Testis (tissue), 3 donors: ENCODE measurements around the gene PGM1. TPM values are rescaled to one million over a fixed set of nuclear protein-coding genes. Genes with fewer than 3 reads are reported as not detected.

Source experiments
- DNase-seq: peaks from one replicate; pipeline ENCODE4 v3.0.0-alpha.2; 2019
- H3K27ac ChIP-seq, 2 donors: fragments of 200-600 bp; sonication (generic); one replicate each; pipeline ENCODE4 v1.5.1; 2019
- H3K27me3 ChIP-seq: fragments of 200-600 bp; sonication (generic); one replicate; pipeline ENCODE4 v1.5.1; 2019
- H3K36me3 ChIP-seq: fragments of 200-600 bp; sonication (generic); one replicate; pipeline ENCODE4 v1.5.1; 2017; ENCODE audit warnings: low read depth; ENCODE audit errors: missing control alignments
- H3K4me1 ChIP-seq: fragments of 200-600 bp; sonication (generic); one replicate; pipeline ENCODE4 v1.5.1; 2019
- H3K4me3 ChIP-seq, 2 donors: fragments of 200-600 bp; sonication (generic); one replicate each; pipeline ENCODE4 v1.5.1; 2017 to 2019
- H3K9me3 ChIP-seq: fragments of 200-600 bp; sonication (generic); one replicate; pipeline ENCODE4 v1.5.1; 2017
- CTCF ChIP-seq, 3 experiments: fragments of 450-650 bp in 2 of 3; fragments of 200-600 bp in 1 of 3; sonication (generic) in 1 of 3; IDR thresholded peaks; one replicate each; pipeline ENCODE4 v1.5.1; 2016 to 2019; ENCODE audit warnings: antibody characterized with exemption in 3 of 3, mild to moderate bottlenecking in 2 of 3, moderate library complexity in 1 of 3
- POLR2A ChIP-seq: fragments of 450-650 bp; IDR thresholded peaks from one replicate; pipeline ENCODE4 v1.6.1; 2017; ENCODE audit warnings: antibody characterized with exemption, mild to moderate bottlenecking, moderate library complexity
- WGBS, 2 donors: methylation state at CpG; one replicate each; pipeline ENCODE4 v1.1.5; 2018; 5-methylcytosine and 5-hydroxymethylcytosine counted together
- intact Hi-C: fragments of 100-400 bp; cut with DNase I; formaldehyde crosslinking; loops from one replicate; pipeline ENCODE4 v1.15.1; 2023; ENCODE audit warnings: low total_unique reads
- polyA plus RNA-seq: library from polyadenylated mRNA; stranded (reverse); fragments of 350-450 nt; fragmentation: Illumina TruSeq; extraction: RNeasy Lipid Tissue Mini Kit (QIAGEN cat#74804); gene quantifications from one replicate; pipeline ENCODE4 v1.2.3, GENCODE V29; 2014; ENCODE audit warnings: low read depth, low replicate concordance; ENCODE audit not compliant: insufficient read depth
- total RNA-seq, 2 donors: library from RNA; depleted of rRNA; stranded (reverse); fragments of >200 nt; gene quantifications; one replicate each; pipeline ENCODE4 v1.2.3, GENCODE V29; 2016

The PGM1 gene
- total and polyA plus RNA-seq, 3 donors from 2014 or later, result 23.2 to 27.7 (median 27.5) TPM

- TF ChIP-seq CTCF (IDR thresholded peaks at IDR 0.05) (no peak), POLR2A (no peak)
- H3K27me3 ChIP-seq, result no peaks in the 10 kb centered on the region
- H3K36me3 ChIP-seq, result no peaks in the 10 kb centered on the region
- H3K27ac ChIP-seq, result no peak overlapping the region
- 91 to 95% methylated on average over 2 of the region's 2 CpGs for WGBS, 2 donors
- no peak overlapping the region for H3K4me3 ChIP-seq
- H3K9me3 ChIP-seq, result no peaks in the 10 kb centered on the region
- no peak for DNase-seq
- intact Hi-C loops, result no loop called here
- H3K4me1 ChIP-seq, result no peaks in the 10 kb centered on the region
Observed at GRCh38 chr1:63693944-63694571, 100.8 kb downstream of the PGM1 start.

GRCh38 chr1:63698001-63698838, 105.0 kb downstream of the PGM1 start:
- no peak for DNase-seq
- intact Hi-C loops, result no loop called here
- H3K4me3 ChIP-seq, result no peak overlapping the region
- H3K4me1 ChIP-seq, result no peaks in the 10 kb centered on the region
- 89 to 92% methylated on average over 13 of the region's 13 CpGs for WGBS, 2 donors
- no peaks in the 10 kb centered on the region for H3K36me3 ChIP-seq
- no peaks in the 10 kb centered on the region for H3K9me3 ChIP-seq
- no peak overlapping the region for H3K27ac ChIP-seq
- TF ChIP-seq POLR2A, result no peak
- no peak for TF ChIP-seq CTCF (IDR thresholded peaks at IDR 0.05)
- H3K27me3 ChIP-seq, result no peaks in the 10 kb centered on the region

- Histone ChIP-seq H3K36me3 (no peaks in the 10 kb centered on the region), H3K27me3 (no peaks in the 10 kb centered on the region), H3K9me3 (no peaks in the 10 kb centered on the region), H3K4me1 (no peaks in the 10 kb centered on the region), H3K4me3 (no peak overlapping the region), H3K27ac (no peak overlapping the region)
- intact Hi-C loops, result no loop called here
- no peak for DNase-seq
- 75 to 92% methylated on average over 6 of the region's 6 CpGs for WGBS, 2 donors
- TF ChIP-seq POLR2A (no peak), CTCF (IDR thresholded peaks at IDR 0.05) (no peak)
Observed at GRCh38 chr1:63701187-63701586, 108.0 kb downstream of the PGM1 start.

GRCh38 chr1:63703701-63704107, 110.5 kb downstream of the PGM1 start:
- Histone ChIP-seq H3K36me3 (no peaks in the 10 kb centered on the region), H3K9me3 (no peaks in the 10 kb centered on the region), H3K4me1 (no peaks in the 10 kb centered on the region), H3K27me3 (no peaks in the 10 kb centered on the region), H3K27ac (no peak overlapping the region), H3K4me3 (no peak overlapping the region)
- WGBS, 2 donors, result 74 to 80% methylated on average over 7 to 8 of the region's 8 CpGs
- intact Hi-C loops, result no loop called here
- DNase-seq, result no peak
- no peak for TF ChIP-seq CTCF (IDR thresholded peaks at IDR 0.05)
- TF ChIP-seq POLR2A, result no peak
